Islet precursor cell (in vitro differentiated cells): ENCODE results near the gene TMIGD2.
"Not testable (repeated sequence)": the region's sequence is repeated elsewhere in the genome, so short reads cannot be mapped to it uniquely, and the experiment has no call there.

ENCODE experiments used
- DNase-seq: peaks from one replicate; pipeline ENCODE4 v3.0.0-alpha.2; 2018

The TMIGD2 gene

DNA sequence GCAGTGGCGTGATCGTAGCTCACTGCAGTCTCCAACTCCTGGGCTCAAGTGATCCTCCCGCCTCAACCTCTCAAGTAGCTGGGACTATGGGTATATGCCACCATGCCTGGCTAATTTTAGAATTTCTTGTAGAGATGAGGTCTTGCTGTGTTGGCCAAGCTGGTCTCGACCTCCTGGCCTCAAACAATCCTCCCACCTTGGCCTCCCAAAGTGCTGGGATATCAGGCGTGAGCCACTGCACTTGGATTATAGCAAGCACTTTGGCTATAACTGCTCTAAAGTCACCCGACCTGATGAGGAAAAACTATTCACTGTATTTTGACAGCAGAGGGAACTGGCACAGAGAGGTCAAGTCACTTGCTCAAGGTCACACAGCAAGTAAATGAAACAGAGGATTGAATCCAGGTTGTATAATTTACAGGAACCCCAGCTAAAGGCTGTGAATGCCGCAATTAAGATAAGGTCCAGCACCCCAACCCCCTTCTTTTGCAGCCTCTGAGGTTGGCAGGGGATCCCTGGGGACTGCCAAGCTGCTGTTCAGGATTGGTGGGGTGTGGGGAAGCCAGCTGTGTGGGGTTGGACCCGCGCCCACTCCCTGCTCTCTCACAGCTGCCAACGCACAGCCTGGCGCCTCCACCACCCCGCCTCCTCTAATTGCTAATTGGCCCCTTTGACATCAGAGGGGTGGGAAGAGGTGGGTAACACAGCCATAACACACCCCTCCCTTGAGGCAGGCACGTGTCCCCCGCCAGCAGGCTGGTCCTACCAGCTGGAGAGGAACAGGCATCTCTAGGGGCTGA, 6.0 kb downstream of the TMIGD2 start:
- DNase-seq, result no peak

DNA sequence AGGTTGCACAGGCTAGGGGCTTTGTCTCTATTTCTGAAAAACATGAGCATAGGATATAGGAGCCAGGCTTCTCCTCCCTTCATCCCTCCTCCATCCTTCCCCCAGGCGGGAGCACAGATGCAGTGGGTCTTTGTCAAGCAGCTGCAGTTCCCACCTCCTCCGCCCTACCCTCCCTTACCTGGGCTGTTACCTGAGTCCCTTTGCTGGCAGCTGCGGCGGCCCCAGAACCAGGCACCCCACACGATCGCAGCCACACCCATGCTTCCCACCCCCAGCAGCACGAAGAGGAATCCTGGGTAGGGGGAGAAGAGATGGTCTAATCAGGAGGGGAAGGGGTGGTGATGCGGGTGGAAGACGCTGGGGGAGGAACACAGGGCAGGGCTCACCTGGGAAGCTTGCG, 7.8 kb downstream of the TMIGD2 start:
- no peak for DNase-seq

DNA sequence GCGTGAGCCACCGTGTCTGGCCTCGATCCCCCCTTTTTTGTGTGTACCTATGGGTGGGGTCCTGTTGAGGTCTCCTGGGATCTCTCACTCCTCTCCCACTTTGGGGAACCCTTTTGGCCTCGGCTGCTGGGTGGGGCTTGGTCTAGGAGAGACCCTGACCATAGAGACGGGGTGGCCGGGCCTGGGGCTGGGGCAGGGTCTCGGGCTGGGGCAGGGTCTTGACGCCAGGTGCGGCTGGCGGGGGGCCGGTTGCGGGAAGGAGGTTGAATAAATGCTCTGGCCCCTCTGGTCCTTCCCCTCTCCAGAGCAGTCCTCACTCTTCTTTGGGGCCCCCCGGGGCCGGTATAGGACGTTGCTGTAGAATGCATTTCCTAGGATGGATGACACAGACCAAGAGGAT, 9.7 kb downstream of the TMIGD2 start:
- DNase-seq, result no peak

GRCh38 chr19:4291184-4291732, 10.9 kb downstream of the TMIGD2 start:
- no peak for DNase-seq

- DNase-seq, result peak; percentile 79
Observed at GRCh38 chr19:4288091-4288777, 14.0 kb downstream of the TMIGD2 start.

GRCh38 chr19:4286141-4286540, 16.0 kb downstream of the TMIGD2 start:
- not testable (repeated sequence) for DNase-seq

DNA sequence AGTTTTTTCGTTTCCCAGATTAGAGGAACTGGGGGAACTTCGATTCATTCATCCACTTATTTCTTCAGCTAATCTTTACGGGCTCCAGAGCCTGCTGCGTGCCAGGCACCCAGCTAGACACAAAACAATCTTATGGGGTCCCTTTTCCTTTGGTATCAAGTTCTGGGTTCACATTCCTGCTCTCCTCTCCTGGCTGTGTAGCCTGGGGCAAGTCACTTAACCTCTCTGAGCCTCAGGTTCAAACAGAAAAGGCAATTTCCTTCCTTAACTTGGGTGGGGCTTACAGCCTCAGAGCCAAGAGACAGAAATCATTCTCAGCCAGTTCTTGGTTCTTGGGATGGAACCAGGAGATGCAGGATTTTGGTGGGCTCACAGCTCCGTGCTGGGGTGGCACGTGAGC, 17.2 kb downstream of the TMIGD2 start:
- DNase-seq, result no peak

DNA sequence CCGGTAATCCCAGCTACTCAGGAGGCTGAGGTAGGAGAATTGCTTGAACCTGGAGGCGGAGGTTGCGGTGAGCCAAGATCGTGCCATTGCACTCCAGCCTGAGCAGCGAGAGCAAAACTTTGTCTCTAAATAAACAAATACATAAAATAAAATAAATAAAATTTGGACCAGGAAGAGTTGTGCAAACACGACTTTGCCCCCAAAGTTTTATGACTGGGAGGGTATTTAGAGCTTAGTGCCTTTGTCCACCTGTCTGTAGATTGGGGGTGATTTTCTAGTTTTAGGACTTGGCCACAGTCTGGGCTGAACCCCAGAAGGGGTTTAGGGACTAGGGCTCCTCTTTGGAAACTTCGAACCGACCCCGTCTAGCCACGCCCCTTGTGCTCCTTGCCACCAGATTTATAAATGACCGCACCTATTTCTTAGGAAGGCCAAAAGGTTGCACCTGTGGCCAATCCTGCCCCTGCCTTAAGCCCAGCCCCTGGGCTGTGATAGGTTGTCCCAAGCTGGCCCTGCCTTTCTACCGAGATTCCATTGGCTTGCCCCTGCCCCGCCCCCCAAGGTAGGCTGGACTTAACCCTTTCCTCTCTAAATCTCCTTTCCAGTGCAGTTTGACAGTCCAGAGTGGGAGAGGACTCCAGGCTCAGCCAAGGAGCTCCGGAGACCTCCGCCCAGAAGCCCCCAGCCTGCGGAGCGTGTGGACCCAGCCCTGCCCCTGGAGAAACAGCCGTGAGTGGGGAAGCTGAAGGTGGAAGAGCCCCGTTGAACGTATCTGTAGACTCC, 17.8 kb downstream of the TMIGD2 start:
- peak; percentile 75 for DNase-seq

DNA sequence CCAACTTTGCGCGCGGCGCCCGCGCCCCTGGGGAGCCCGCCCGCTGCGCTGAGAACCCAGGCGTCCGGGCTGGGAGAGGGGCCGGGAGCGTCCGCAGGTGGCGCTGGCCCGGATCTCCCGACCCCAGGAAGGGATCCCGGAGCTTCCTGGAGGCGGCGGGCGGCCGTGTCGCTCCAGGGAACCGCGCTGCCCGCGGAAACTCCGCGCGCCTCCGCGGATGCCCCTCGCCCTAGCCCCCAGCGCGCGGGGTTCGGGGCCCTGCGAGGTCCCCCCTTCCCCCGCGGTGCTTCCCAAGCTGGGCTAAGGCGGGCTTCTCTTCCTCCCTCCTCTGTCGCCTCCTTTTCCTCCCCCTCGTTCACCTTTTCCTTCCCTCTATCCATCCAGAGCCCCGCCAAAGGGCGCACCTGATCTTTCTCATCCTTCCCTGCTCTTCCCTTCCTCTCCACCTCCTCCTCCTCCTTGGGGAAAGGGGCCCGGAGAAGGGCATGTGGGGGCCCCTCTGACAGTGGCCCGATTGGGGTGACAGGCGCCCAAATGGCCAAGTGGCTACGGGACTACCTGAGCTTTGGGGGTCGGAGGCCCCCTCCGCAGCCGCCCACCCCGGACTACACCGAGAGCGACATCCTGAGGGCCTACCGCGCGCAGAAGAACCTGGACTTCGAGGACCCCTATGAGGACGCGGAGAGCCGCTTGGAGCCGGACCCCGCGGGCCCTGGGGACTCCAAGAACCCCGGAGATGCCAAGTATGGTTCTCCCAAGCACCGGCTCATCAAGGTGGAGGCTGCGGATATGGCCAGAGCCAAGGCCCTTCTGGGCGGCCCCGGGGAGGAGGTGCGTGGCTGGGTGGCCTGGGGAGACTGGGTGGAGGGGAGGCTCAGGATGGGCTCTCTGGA, 22.4 kb downstream of the TMIGD2 start:
- DNase-seq, result peak; percentile 47

DNA sequence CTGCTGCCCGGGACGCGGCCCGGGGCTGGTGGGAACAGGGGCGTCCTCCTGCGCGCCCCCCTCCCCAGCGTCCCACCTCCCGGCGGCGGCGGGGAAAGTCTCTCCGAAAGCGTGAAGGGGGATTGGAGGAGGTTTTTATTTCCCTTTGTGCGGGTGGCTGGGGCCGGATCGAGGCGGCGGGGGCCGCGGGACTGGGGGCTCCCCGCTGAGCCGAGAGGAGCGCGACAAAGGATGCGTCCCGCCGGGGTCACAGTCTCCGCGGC, 23.0 kb downstream of the TMIGD2 start:
- DNase-seq, result no peak

DNA sequence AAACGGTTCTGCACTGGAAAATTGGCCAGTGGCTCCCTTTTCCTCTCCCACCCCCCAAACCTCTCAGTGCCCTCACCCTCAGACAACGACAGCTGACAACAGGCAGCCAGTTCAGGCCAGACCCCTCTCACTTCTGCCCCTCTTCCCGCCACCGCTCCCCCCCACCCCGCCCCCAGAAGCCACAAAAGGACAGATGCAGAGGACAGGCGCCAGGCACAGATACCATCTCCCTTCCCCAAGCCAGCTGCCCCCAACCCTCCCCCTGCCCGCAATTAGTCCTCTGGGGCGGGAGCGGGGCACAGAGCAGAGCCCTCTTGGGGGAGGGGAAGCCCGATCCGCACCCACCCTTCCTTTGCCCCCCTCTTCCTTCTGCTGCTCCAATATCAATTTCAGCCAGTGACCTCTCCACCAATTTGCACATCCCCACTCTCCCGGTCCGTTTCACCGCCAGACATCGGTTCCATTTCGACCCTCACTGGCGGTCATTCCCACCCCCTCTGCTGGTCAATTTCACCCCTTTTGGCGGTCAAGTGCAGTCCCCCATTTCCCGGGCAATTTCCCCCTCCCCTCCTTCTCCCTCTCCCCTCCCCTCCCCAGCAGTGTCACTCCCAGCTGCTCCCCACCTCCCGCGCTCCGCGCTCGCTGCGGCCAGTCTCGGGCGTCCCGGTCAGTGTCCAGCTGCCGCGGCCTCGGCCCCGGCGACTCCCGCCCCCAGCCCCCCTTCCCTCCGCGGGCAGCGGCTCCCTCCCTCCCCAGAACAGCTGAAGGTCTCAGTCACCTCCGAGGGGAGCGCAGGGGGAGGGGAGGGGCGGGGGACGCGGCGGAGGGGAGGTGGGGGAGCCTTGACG, 23.5 kb downstream of the TMIGD2 start, which contains the start of gene SHD:
SHD (plus strand) TSS at position 848 of the 848 bp plus-strand sequence. CDS start 798 bp downstream, outside the sequence.
- peak; percentile 76 for DNase-seq

- DNase-seq, result peak; percentile 69
Observed at GRCh38 chr19:4278010-4278409, 24.2 kb downstream of the TMIGD2 start.

- no peak for DNase-seq
Observed at GRCh38 chr19:4277191-4277696, 24.9 kb downstream of the TMIGD2 start.

DNA sequence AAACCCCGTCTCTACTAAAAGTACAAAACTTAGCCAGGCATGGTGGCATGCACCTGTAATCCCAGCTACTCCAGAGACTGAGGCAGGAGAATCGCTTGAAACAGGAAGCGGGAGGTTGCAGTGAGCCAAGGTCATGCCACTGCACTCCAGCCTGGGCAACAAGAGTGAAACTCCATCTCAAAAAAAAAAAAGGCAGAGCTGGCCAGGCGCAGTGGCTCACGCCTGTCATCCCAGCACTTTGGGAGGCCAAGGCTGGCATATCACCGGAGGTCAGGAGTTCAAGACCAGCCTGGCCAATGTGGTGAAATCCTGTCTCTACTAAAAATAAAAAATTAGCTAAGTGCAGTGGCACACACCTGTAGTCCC, 27.9 kb downstream of the TMIGD2 start:
- not testable (repeated sequence) for DNase-seq

GRCh38 chr19:4272894-4273293, 29.3 kb downstream of the TMIGD2 start:
- no peak for DNase-seq

DNA sequence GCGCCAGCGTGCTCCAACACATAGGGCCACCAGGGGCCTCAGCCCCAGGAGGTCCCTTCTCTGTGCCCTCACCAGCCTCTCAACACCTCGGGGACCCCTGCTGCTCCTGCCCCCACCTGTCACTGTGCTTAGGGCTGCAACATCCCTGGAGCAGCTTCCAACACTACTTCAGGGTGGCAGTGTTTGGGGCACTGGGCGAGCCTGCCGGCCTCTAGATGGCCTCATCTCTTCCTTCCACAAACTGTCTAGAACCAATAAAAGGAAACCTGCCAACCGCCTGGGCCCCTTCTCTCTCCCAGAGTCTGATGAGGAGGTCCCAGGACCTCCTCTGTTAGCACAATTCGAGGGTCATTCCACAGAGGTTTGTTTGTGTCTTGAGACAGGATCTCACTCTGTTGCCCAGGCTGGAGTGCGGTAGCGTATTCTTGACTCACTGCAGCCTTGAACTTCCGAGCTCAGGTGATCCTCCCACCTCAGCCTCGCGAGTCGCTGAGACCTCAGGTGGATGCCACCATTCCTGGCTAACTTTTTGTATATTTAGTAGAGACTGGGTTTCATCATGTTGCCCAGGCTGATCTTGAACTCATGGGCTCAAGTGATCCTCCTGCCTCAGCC, 33.3 kb downstream of the TMIGD2 start:
- DNase-seq, result no peak

- no peak for DNase-seq
Observed at GRCh38 chr19:4267901-4268815, 34.0 kb downstream of the TMIGD2 start.

- peak; percentile 89 for DNase-seq
Observed at GRCh38 chr19:4267101-4267900, 34.9 kb downstream of the TMIGD2 start.
